Pulmonary artery endothelial cell (primary cell): ENCODE data around the gene IFNB1. TPM values are rescaled to one million over a fixed set of nuclear protein-coding genes. Genes with fewer than 3 reads are reported as not detected.

Experiments used
- DNase-seq: peaks from one replicate; pipeline ENCODE4 v3.0.0-alpha.2; 2011; ENCODE audit warnings: low read depth, low spot score
- total RNA-seq: library from RNA; depleted of rRNA; stranded (reverse); fragments of >200 nt; gene quantifications from 2 replicates; pipeline ENCODE4 v1.2.3, GENCODE V29; 2014

IFNB1 gene
- not detected in 2 replicates for total RNA-seq

DNA sequence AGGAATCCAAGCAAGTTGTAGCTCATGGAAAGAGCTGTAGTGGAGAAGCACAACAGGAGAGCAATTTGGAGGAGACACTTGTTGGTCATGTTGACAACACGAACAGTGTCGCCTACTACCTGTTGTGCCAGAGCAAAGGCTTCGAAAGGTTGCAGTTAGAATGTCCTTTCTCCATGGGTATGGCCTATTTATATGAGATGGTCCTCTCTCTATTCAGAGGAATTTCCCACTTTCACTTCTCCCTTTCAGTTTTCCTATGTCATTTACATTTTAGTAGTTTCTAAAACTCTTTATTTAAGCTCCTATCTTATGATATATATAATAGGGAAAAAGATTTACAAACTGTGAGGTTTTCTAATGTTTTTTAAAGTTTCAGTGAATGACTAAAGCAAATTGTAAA, at the start of gene IFNB1:
Gene IFNB1 (minus strand): TSS at position 162 of the 400 bp plus-strand sequence. CDS start 73 bp downstream, at position 89.
- no peak for DNase-seq

GRCh38 chr9:21121595-21122251, 44.0 kb upstream of the IFNB1 start:
- no peak for DNase-seq

DNA sequence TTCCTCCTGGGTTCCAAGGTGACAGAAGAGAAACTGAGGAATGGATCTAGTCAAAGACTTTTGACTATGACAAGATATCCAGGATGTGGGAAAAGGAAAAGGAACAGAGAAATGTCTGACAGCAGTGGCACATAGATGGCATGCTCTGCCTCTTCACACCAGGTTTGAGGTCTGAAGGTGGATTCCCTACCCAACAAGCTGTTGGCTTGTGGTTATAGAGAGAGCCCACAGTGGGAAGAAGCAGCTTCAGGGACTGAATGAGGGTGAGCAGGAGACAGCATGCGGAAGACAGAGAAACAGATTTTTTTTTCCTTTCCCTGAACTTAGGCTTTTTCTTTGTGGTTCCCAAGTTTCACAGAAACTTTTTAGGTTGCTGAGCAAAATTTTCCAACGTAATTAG, 43.3 kb upstream of the IFNB1 start:
- no peak for DNase-seq

- no peak for DNase-seq
Observed at GRCh38 chr9:21119093-21119770, 41.5 kb upstream of the IFNB1 start.

DNA sequence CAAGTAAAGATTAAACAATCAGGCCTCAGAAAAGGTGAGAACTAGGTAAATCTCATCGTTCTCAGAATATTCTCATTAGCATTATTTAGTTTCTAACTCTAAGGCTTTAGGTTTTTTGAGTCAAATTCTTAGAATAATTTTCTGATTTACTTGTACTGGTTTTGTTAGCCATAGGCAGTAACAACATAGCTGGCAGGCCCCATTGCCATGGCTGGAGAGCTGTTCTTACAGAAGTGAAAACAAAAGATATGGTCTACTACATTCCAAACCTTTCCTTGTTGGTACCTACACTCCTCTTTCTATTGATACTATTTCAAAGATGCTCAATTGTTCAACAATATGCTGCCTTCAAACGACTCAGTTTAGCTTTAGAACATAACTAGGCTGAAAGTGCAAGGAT, 36.6 kb upstream of the IFNB1 start:
- DNase-seq: no peak

DNA sequence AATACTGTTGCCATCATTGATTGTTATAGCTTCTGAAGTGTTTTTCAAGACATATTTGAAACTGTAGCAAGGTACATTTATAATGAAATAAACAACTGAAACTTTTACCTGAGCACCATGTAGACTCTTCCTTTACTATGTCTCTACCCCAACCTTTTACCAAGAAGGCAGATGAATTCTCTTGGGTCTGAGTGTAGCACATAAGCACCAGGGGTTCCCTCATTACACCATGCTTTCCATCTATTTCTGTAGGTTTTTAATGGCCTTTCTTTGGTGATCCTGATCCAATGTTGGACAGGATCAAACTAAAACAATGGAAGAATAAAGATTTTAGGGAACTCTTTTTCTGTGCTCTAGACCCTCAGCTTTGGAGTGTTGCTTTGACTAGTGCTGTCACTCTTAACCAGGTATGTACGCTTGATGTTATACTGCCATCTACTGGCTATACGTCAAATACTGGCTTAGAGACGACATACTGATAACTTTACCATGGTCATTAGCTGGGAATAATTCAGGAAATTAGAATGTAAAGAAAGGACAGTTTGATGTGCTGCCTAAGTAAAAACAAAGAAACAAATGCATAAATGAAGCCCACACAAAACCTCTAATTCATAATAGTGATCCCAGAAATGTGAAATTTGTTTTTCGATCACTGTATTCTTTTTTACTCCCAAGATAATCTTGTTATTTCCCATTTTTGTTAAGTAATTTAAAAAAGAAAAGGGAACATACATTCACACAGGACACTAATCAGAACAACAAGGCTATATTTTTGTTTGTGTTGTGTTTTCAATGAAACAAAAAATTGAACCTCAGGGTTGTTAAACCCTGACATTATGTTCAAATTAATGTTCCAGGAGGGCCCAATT, 33.2 kb upstream of the IFNB1 start:
- peak; percentile 32 for DNase-seq

GRCh38 chr9:21104787-21105186, 27.0 kb upstream of the IFNB1 start:
- DNase-seq: no peak

GRCh38 chr9:21102305-21102704, 24.6 kb upstream of the IFNB1 start:
- DNase-seq: no peak

- no peak for DNase-seq
Observed at GRCh38 chr9:21097817-21098216, 20.1 kb upstream of the IFNB1 start.

DNA sequence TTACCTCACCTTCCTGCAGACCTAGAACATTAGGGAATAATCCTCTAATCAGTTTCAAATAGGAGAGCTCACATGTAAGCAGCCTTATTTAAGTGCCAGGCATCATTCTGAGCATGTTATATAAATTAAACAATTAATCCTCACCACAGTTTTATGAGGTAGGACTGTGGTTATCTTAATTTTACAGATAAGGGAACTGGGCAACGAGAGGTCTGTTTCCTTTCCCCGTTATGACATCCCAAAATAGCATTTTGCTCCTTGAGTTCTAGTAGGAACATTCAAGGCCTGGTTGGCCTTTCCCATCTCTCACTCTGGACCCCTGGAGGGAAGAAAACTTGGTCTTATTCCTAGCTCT, 19.1 kb upstream of the IFNB1 start:
- DNase-seq: no peak

GRCh38 chr9:21096172-21096900, 18.6 kb upstream of the IFNB1 start:
- peak; percentile 35 for DNase-seq

DNA sequence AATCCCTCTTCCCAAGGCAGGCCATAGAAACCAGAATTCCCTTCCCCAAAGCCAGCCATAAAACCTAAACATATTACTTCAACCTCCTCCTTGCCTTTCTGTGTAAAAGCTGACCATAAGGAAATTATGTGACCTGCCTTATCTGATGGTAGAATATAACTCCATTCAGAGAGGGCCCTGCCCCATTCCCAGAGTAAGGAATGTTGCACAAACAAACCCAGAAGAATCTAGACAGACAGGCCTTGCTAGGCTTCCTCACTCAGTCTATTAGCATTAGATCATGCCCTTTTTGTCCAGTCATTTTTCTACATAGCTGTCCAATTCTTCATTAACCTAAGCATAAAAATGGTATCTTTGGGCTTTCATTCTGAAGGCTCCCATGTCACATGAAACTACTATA, 17.8 kb upstream of the IFNB1 start:
- DNase-seq: no peak

GRCh38 chr9:21086538-21086937, 8.8 kb upstream of the IFNB1 start:
- no peak for DNase-seq

GRCh38 chr9:21085005-21085404, 7.3 kb upstream of the IFNB1 start:
- no peak for DNase-seq

DNA sequence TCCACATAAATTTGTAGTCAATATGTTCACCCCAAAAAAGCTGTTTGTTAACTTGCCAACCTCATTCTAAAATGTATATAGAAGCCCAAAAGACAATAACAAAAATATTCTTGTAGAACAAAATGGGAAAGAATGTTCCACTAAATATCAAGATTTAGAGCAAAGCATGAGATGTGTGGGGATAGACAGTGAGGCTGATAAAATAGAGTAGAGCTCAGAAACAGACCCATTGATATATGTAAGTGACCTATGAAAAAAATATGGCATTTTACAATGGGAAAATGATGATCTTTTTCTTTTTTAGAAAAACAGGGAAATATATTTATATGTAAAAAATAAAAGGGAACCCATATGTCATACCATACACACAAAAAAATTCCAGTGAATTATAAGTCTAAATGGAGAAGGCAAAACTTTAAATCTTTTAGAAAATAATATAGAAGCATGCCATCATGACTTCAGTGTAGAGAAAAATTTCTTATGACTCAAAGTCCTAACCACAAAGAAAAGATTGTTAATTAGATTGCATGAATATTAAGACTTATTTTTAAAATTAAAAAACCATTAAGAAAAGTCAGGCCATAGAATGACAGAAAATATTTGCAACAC, 6.6 kb upstream of the IFNB1 start:
- DNase-seq: no peak

DNA sequence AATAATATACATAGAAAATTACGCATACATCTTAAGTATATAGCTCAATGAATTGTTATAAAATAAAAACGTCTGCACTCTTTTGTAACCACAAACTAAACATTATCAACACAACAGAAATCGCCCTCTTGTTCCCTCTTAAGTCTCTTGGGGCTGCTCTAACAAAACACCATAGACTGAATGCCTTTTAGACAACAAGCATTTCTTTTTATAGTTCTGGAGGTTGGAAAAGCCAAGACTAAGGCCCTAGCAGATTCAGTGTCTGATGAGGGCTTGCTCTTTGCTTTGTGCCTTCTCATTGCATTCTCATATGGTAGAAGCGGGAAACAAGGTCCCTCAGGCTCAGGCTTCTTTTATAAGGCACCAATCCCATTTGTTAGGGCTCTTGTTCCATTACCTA, 4.9 kb upstream of the IFNB1 start:
- DNase-seq: no peak

GRCh38 chr9:21081999-21082398, 4.3 kb upstream of the IFNB1 start:
- no peak for DNase-seq

GRCh38 chr9:21081451-21081850, 3.7 kb upstream of the IFNB1 start:
- DNase-seq: no peak

GRCh38 chr9:21080793-21081192, 3.1 kb upstream of the IFNB1 start:
- no peak for DNase-seq

GRCh38 chr9:21078702-21079101, 960 bp upstream of the IFNB1 start:
- DNase-seq: no peak

DNA sequence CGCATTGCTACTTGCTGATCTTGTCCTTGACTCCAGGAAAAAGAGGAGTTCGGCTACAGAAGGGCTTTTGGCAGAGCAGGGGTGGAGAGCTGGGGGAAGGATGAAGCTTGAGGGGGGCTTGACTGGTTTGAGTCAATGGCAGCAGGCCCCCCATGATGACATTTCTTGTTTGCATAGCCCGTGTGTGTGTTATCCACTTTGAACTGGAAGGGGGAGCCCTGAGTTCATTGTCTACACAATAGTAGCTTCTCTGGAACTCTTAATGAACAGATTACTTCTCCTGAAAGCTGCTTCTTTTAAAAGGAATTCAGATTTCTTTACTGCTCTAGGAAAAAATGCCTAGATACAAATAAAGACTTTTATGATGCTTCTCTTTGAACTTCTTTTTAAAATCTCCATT, 2.3 kb downstream of the IFNB1 start:
- no peak for DNase-seq
